Panc1 (cell line): ENCODE data around the gene PLIN5.

Source experiments
- SIN3A ChIP-seq: IDR thresholded peaks from 2 replicates; pipeline ENCODE4 v1.6.1; 2012; ENCODE audit warnings: low read depth, mild to moderate bottlenecking, low read length, moderate library complexity, borderline replicate concordance; ENCODE audit not compliant: insufficient read depth
- TF ChIP-seq, protein P1 (sequence below): fragments of 450-650 bp; IDR thresholded peaks from 2 replicates; pipeline ENCODE4 v1.5.1; 2017; ENCODE audit warnings: mild to moderate bottlenecking

DNA sequence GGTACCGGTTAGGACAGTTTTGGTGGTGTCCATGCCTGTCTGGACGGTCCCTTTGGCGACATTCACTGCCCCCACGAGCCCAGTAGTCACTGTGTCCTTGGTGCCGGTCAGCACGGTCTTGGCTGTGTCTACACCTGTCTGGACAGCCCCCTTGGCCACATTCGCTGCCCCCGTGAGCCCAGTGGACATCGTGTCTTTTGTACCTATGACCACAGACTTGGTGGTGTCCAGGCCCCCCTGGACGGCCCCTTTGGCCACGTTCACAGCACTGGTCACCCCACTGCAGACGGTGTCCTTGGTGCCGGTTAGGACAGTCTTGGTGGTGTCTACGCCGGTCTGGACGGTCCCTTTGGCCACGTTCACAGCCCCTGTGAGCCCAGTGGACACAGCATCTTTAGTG lies 23.0 kb downstream of the PLIN5 start:
- TF ChIP-seq, protein P1, sequence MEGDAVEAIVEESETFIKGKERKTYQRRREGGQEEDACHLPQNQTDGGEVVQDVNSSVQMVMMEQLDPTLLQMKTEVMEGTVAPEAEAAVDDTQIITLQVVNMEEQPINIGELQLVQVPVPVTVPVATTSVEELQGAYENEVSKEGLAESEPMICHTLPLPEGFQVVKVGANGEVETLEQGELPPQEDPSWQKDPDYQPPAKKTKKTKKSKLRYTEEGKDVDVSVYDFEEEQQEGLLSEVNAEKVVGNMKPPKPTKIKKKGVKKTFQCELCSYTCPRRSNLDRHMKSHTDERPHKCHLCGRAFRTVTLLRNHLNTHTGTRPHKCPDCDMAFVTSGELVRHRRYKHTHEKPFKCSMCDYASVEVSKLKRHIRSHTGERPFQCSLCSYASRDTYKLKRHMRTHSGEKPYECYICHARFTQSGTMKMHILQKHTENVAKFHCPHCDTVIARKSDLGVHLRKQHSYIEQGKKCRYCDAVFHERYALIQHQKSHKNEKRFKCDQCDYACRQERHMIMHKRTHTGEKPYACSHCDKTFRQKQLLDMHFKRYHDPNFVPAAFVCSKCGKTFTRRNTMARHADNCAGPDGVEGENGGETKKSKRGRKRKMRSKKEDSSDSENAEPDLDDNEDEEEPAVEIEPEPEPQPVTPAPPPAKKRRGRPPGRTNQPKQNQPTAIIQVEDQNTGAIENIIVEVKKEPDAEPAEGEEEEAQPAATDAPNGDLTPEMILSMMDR = no peak
- TF ChIP-seq SIN3A = no peak
